HCT116 (cell line): ENCODE measurements around the gene PYGB. TPM values are rescaled to one million over a fixed set of nuclear protein-coding genes. Genes with fewer than 3 reads are reported as not detected.

Experiments used
- ATAC-seq: fragments of 200-7000 bp; cut with Tn5 transposase; 2 replicates; pipeline ENCODE4 v1.9.1; 2020; ENCODE audit warnings: mild to moderate bottlenecking, moderate library complexity
- BruUV-seq: library from RNA; stranded (reverse); fragments of 400-500 nt; replicated peaks from 2 replicates; lab custom pipeline; 2021; lab: Mats Ljungman, UMichigan
- CTCF ChIA-PET: fragments of 300-600 bp; sonication (Branson Sonifier 250); formaldehyde crosslinking; loops from one replicate; lab custom pipeline; 2021; ENCODE audit warnings: antibody characterized with exemption; lab: Charles Lee
- POLR2A ChIA-PET: fragments of 300-600, 350-600 bp; sonication (Branson Sonifier 250); formaldehyde crosslinking; loops from one replicate; lab custom pipeline; 2021; ENCODE audit warnings: antibody characterized with exemption; lab: Charles Lee
- RAD21 ChIA-PET, 2 experiments: fragments of 300-600 bp; sonication (Branson Sonifier 250); formaldehyde crosslinking; loops; one replicate each; lab custom pipeline; 2023; ENCODE audit warnings: low total read pairs in 2 of 2; ENCODE audit not compliant: uncharacterized antibody in 2 of 2, unreplicated experiment in 2 of 2, low non-redundant PET in 1 of 2; lab: Charles Lee
- DNase-seq: peaks from one replicate; pipeline ENCODE4 v3.0.0-alpha.2; 2010; ENCODE audit warnings: low read depth, low spot score
- H2AFZ ChIP-seq: fragments of 200-600 bp; shearing (Covaris generic), sonication (generic); 2 replicates; pipeline ENCODE4 v1.6.1; 2017; ENCODE audit warnings: low read depth, mixed run types, mixed read lengths, antibody characterized with exemption, low read length; ENCODE audit not compliant: poor library complexity, severe bottlenecking
- H3K27ac ChIP-seq: 2 replicates; pipeline ENCODE4 v1.5.1; 2012; ENCODE audit warnings: low read depth, low read length
- H3K27me3 ChIP-seq: fragments of 200-600 bp; sonication (generic); 2 replicates; pipeline ENCODE4 v1.6.1; 2016; ENCODE audit warnings: mixed run types, low read length, mixed read lengths; ENCODE audit not compliant: insufficient read depth
- H3K36me3 ChIP-seq, 2 experiments: fragments of 200-500 bp in 1 of 2; fragments of 200-600 bp in 1 of 2; sonication (Bioruptor generic) in 1 of 2; sonication (generic) in 1 of 2; 2 replicates each; pipeline versions ENCODE4 v1.5.1 to v1.6.1; 2014 to 2016; ENCODE audit warnings: low read length in 2 of 2, inconsistent platforms in 1 of 2, mixed read lengths in 1 of 2, mixed run types in 1 of 2; ENCODE audit not compliant: insufficient read depth in 2 of 2, control insufficient read depth in 1 of 2
- H3K4me1 ChIP-seq, 2 experiments: fragments of 200-600 bp in 1 of 2; sonication (generic) in 1 of 2; 2 replicates each; pipeline versions ENCODE4 v1.5.1 to v1.6.1; 2012 to 2017; ENCODE audit warnings: low read length in 2 of 2, inconsistent platforms in 1 of 2, mild to moderate bottlenecking in 1 of 2, mixed read lengths in 1 of 2, mixed run types in 1 of 2, moderate library complexity in 1 of 2; ENCODE audit not compliant: insufficient read depth in 2 of 2, control insufficient read depth in 1 of 2
- H3K4me2 ChIP-seq: fragments of 200-600 bp; sonication (generic); 2 replicates; pipeline ENCODE4 v1.6.1; 2017; ENCODE audit warnings: mixed run types, low read length, mixed read lengths
- H3K4me3 ChIP-seq, 2 experiments: fragments of 200-600 bp in 1 of 2; sonication (generic) in 1 of 2; replicated peaks in 1 of 2; 2 replicates each; pipeline ENCODE4 v1.5.1; 2011 to 2016; ENCODE audit warnings: low read length in 2 of 2, control low read depth in 1 of 2, low read depth in 1 of 2, mild to moderate bottlenecking in 1 of 2, mixed read lengths in 1 of 2, mixed run types in 1 of 2
- H3K79me2 ChIP-seq: fragments of 200-600 bp; sonication (generic); 2 replicates; pipeline ENCODE4 v1.6.1; 2017; ENCODE audit warnings: mild to moderate bottlenecking, mixed run types, low read length, moderate library complexity, mixed read lengths; ENCODE audit not compliant: insufficient read depth
- H3K9ac ChIP-seq: fragments of 200-600 bp; sonication (generic); 2 replicates; pipeline ENCODE4 v1.6.1; 2016; ENCODE audit warnings: low read length, mixed read lengths
- H3K9me2 ChIP-seq: fragments of 200-600 bp; sonication (generic), shearing (Covaris generic); 2 replicates; pipeline ENCODE4 v1.6.1; 2017; ENCODE audit warnings: mixed run types, mild to moderate bottlenecking, moderate library complexity; ENCODE audit not compliant: insufficient read depth
- H3K9me3 ChIP-seq, 2 experiments: fragments of 200-500 bp in 1 of 2; fragments of 200-600 bp in 1 of 2; sonication (Bioruptor generic) in 1 of 2; sonication (generic) in 1 of 2; 2 replicates each; pipeline ENCODE4 v1.6.1; 2014 to 2017; ENCODE audit warnings: low read length in 2 of 2, mixed read lengths in 2 of 2, inconsistent platforms in 1 of 2, low read depth in 1 of 2, mild to moderate bottlenecking in 1 of 2, mixed run types in 1 of 2, moderate library complexity in 1 of 2; ENCODE audit not compliant: control insufficient read depth in 1 of 2, insufficient read depth in 1 of 2
- H4K20me1 ChIP-seq: fragments of 200-600 bp; sonication (generic), shearing (Covaris generic); 2 replicates; pipeline ENCODE4 v1.6.1; 2017; ENCODE audit warnings: mixed run types, mild to moderate bottlenecking, moderate library complexity; ENCODE audit not compliant: insufficient read depth
- ATF3 ChIP-seq: IDR thresholded peaks from 2 replicates; pipeline ENCODE4 v1.6.1; 2012
- CEBPB ChIP-seq: IDR thresholded peaks from 2 replicates; pipeline ENCODE4 v1.6.1; 2012; ENCODE audit warnings: low read depth
- EGR1 ChIP-seq: IDR thresholded peaks from 2 replicates; pipeline ENCODE4 v1.6.1; 2012; ENCODE audit warnings: low read depth
- EZH2 ChIP-seq: fragments of 200-600 bp; sonication (generic); IDR thresholded peaks from 2 replicates; pipeline ENCODE4 v1.6.1; 2017; ENCODE audit warnings: antibody characterized with exemption, mixed run types
- EZH2phosphoT487 ChIP-seq: fragments of 200-600 bp; IDR thresholded peaks from 2 replicates; pipeline ENCODE4 v1.6.1; 2018; ENCODE audit warnings: antibody characterized with exemption, borderline replicate concordance
- JUND ChIP-seq: IDR thresholded peaks from 2 replicates; pipeline ENCODE4 v1.6.1; 2012
- MAX ChIP-seq: IDR thresholded peaks from 2 replicates; pipeline ENCODE4 v1.6.1; 2012
- POLR2A ChIP-seq: IDR thresholded peaks from 2 replicates; pipeline ENCODE4 v1.7.0; 2011; ENCODE audit warnings: borderline replicate concordance; ENCODE audit not compliant: insufficient read depth, insufficient read length; ENCODE audit errors: extremely low read depth
- POLR2AphosphoS5 ChIP-seq: IDR thresholded peaks from 2 replicates; pipeline ENCODE4 v1.6.1; 2011; ENCODE audit warnings: mild to moderate bottlenecking, low read depth, low read length, moderate library complexity
- RAD21 ChIP-seq: IDR thresholded peaks from 2 replicates; pipeline ENCODE4 v1.6.1; 2012; ENCODE audit warnings: low read depth, mild to moderate bottlenecking
- REST ChIP-seq: IDR thresholded peaks from 2 replicates; pipeline ENCODE4 v1.6.1; 2012; ENCODE audit warnings: low read depth
- SIN3A ChIP-seq: IDR thresholded peaks from 2 replicates; pipeline ENCODE4 v1.6.1; 2012; ENCODE audit warnings: low read depth
- TCF7L2 ChIP-seq: IDR thresholded peaks from 2 replicates; pipeline ENCODE4 v1.7.0; 2011; ENCODE audit warnings: borderline replicate concordance, inconsistent platforms; ENCODE audit not compliant: insufficient read depth, insufficient read length; ENCODE audit errors: extremely low read depth
- YY1 ChIP-seq: IDR thresholded peaks from 2 replicates; pipeline ENCODE4 v1.6.1; 2011; ENCODE audit warnings: low read length, low read depth, moderate library complexity, mild to moderate bottlenecking; ENCODE audit not compliant: insufficient replicate concordance; ENCODE audit errors: extremely low read depth
- intact Hi-C: fragments of 100-400 bp; cut with micrococcal nuclease; formaldehyde crosslinking; loops from 2 replicates; pipeline ENCODE4 v1.10.0; 2022
- total RNA-seq: library from RNA; stranded (reverse); gene quantifications from one replicate; pipeline ENCODE4 v1.2.1, GENCODE V29; 2021; ENCODE audit not compliant: unreplicated experiment

The PYGB gene
- total RNA-seq, 1 experiment from 2014 or later: 87.8 TPM

- no peak for TF ChIP-seq REST
- TF ChIP-seq, all 23 proteins: peak for 0
These were observed 54.7 kb downstream of the PYGB start (continued) for GRCh38 chr20:25302596-25302995.

- ChIA-PET CTCF (no interaction called here), RAD21 (no interaction called here), POLR2A (no interaction called here)
- Histone ChIP-seq H3K9me3 (no peaks in the 10 kb centered on the region), H3K4me1 (peaks cover 25 to 26% of the 10 kb centered on the region in 2 experiments), H4K20me1 (no peaks in the 10 kb centered on the region), H3K27me3 (no peaks in the 10 kb centered on the region), H3K79me2 (no peaks in the 10 kb centered on the region), H3K9ac (no peak overlapping the region), H3K9me2 (no peaks in the 10 kb centered on the region), H2AFZ (no peak overlapping the region), H3K4me3 (no peak overlapping the region), H3K27ac (no peak overlapping the region), H3K4me2 (no peak overlapping the region), H3K36me3 (no peaks in the 10 kb centered on the region; a peak in 1 of 4 replicates)
- BruUV-seq: no TSS peak
- DNase-seq (no peak), ATAC-seq (no peak)
- intact Hi-C loops: loop anchor here (10.0 kb wide), 2 partner anchors 49 to 271 kb away; no protein-coding TSS in a partner anchor
- no peak for TF ChIP-seq POLR2AphosphoS5
- TF ChIP-seq ATF3: no peak
- TF ChIP-seq YY1: no peak
- TF ChIP-seq POLR2A: no peak
- TF ChIP-seq EZH2phosphoT487: no peak
- TF ChIP-seq JUND: no peak
- no peak for TF ChIP-seq EZH2
- no peak for TF ChIP-seq CEBPB
- TF ChIP-seq RAD21: no peak
- TF ChIP-seq MAX: no peak
- no peak for TF ChIP-seq EGR1
- TF ChIP-seq TCF7L2: no peak
- TF ChIP-seq REST: no peak
- TF ChIP-seq SIN3A: no peak
These were observed 55.6 kb downstream of the PYGB start for GRCh38 chr20:25303292-25304024.
